ENCODE results near the gene RPS6KA3.

- TF ChIP-seq CTCF (IDR thresholded peaks at IDR 0.05) (no peak), POLR2A (IDR thresholded peaks at IDR 0.05) (no peak)
Measured at GRCh38 chrX:20215565-20215964, 51.1 kb downstream of the RPS6KA3 start.

Data from thyroid gland (tissue), 4 donors.